Trophoblast cell (in vitro differentiated cells and primary cell): ENCODE measurements around the gene PDGFD.

Experiments
- DNase-seq, 2 donors: peaks; one replicate each; pipeline ENCODE4 v3.0.0-alpha.2; 2016
- H2AFZ ChIP-seq: 2 replicates; pipeline ENCODE4 v1.6.1; 2013; ENCODE audit warnings: low read length, moderate library complexity, mild to moderate bottlenecking; ENCODE audit not compliant: insufficient read depth, poor library complexity
- H2AK5ac ChIP-seq: 2 replicates; pipeline ENCODE4 v1.6.1; 2013; ENCODE audit warnings: mild to moderate bottlenecking, low read length
- H2BK120ac ChIP-seq: 2 replicates; pipeline ENCODE4 v1.6.1; 2013; ENCODE audit warnings: low read length, mild to moderate bottlenecking, moderate library complexity; ENCODE audit not compliant: insufficient read depth, poor library complexity
- H2BK12ac ChIP-seq: 2 replicates; pipeline ENCODE4 v1.6.1; 2013; ENCODE audit warnings: mild to moderate bottlenecking, low read length, moderate library complexity
- H2BK5ac ChIP-seq: 2 replicates; pipeline ENCODE4 v1.6.1; 2013; ENCODE audit warnings: low read length, low read depth, moderate library complexity, mild to moderate bottlenecking; ENCODE audit not compliant: poor library complexity
- H3K14ac ChIP-seq: 2 replicates; pipeline ENCODE4 v1.6.1; 2013; ENCODE audit warnings: mild to moderate bottlenecking, low read length
- H3K18ac ChIP-seq: 2 replicates; pipeline ENCODE4 v1.6.1; 2013; ENCODE audit warnings: mild to moderate bottlenecking, low read length
- H3K23ac ChIP-seq: 2 replicates; pipeline ENCODE4 v1.6.1; 2013; ENCODE audit warnings: low read length
- H3K27ac ChIP-seq: 2 replicates; pipeline ENCODE4 v1.5.1; 2013; ENCODE audit warnings: low read depth, mild to moderate bottlenecking, inconsistent platforms, low read length, moderate library complexity
- H3K27me3 ChIP-seq: 2 replicates; pipeline ENCODE4 v1.6.1; 2013; ENCODE audit warnings: inconsistent platforms, mild to moderate bottlenecking, low read length, moderate library complexity; ENCODE audit not compliant: insufficient read depth
- H3K36me3 ChIP-seq, 2 experiments: 1 replicate in 1 of 2; 2 replicates in 1 of 2; pipeline ENCODE4 v1.6.1; 2013; ENCODE audit warnings: low read length in 2 of 2, mild to moderate bottlenecking in 2 of 2, moderate library complexity in 1 of 2; ENCODE audit not compliant: insufficient read depth in 2 of 2, control insufficient read depth in 1 of 2
- H3K4ac ChIP-seq: 2 replicates; pipeline ENCODE4 v1.6.1; 2013; ENCODE audit warnings: low read depth, mild to moderate bottlenecking, low read length, moderate library complexity
- H3K4me1 ChIP-seq, 2 experiments: 1 replicate in 1 of 2; 2 replicates in 1 of 2; pipeline ENCODE4 v1.6.1; 2013; ENCODE audit warnings: low read length in 2 of 2, mild to moderate bottlenecking in 2 of 2, moderate library complexity in 1 of 2; ENCODE audit not compliant: insufficient read depth in 2 of 2, control insufficient read depth in 1 of 2
- H3K4me2 ChIP-seq: 2 replicates; pipeline ENCODE4 v1.6.1; 2013; ENCODE audit warnings: inconsistent platforms, mild to moderate bottlenecking, low read length, moderate library complexity
- H3K4me3 ChIP-seq: 2 replicates; pipeline ENCODE4 v1.5.1; 2013; ENCODE audit warnings: mild to moderate bottlenecking, low read depth, low read length, inconsistent platforms
- H3K79me1 ChIP-seq: one replicate; pipeline ENCODE4 v1.6.1; 2013; ENCODE audit warnings: low read length
- H3K79me2 ChIP-seq: 2 replicates; pipeline ENCODE4 v1.6.1; 2013; ENCODE audit warnings: low read length, mild to moderate bottlenecking; ENCODE audit not compliant: control insufficient read depth, insufficient read depth, poor library complexity
- H3K9ac ChIP-seq: 2 replicates; pipeline ENCODE4 v1.6.1; 2013; ENCODE audit warnings: mild to moderate bottlenecking, low read length
- H3K9me3 ChIP-seq: 2 replicates; pipeline ENCODE4 v1.6.1; 2013; ENCODE audit warnings: low read depth, mild to moderate bottlenecking, control low read depth, inconsistent platforms, low read length; ENCODE audit not compliant: insufficient read depth
- H4K12ac ChIP-seq: 2 replicates; pipeline ENCODE4 v1.6.1; 2013; ENCODE audit warnings: low read depth, mild to moderate bottlenecking, low read length, moderate library complexity
- H4K8ac ChIP-seq: 2 replicates; pipeline ENCODE4 v1.6.1; 2013; ENCODE audit warnings: low read depth, mild to moderate bottlenecking, low read length, moderate library complexity
- H4K91ac ChIP-seq: one replicate; pipeline ENCODE4 v1.6.1; 2013; ENCODE audit warnings: low read depth, mild to moderate bottlenecking, low read length, moderate library complexity
- WGBS: extraction: QIAGEN DNeasy Blood & Tissue Kit; methylation state at CpG from one replicate; pipeline ENCODE4 v1.1.7; 2013; ENCODE audit warnings: missing lambda C conversion rate; ENCODE audit not compliant: insufficient read length, insufficient coverage; ENCODE audit errors: extremely low coverage; 5-methylcytosine and 5-hydroxymethylcytosine counted together

The PDGFD gene

GRCh38 chr11:103948187-103948763 is 215.7 kb downstream of the PDGFD start:
- Histone ChIP-seq H3K4ac (no peak overlapping the region), H3K14ac (no peak overlapping the region), H2AK5ac (no peak overlapping the region), H4K12ac (no peak overlapping the region), H2AFZ (no peak overlapping the region), H3K9ac (no peak overlapping the region), H3K27ac (no peak overlapping the region), H2BK120ac (no peak overlapping the region), H3K4me3 (no peak overlapping the region), H3K79me1 (no peaks in the 10 kb centered on the region), H3K4me1 (no peaks in the 10 kb centered on the region), H4K8ac (no peak overlapping the region), H2BK5ac (no peak overlapping the region), H3K9me3 (no peaks in the 10 kb centered on the region), H4K91ac (no peak overlapping the region), H3K4me2 (no peak overlapping the region), H3K23ac (no peak overlapping the region), H3K79me2 (no peaks in the 10 kb centered on the region), H3K18ac (no peak overlapping the region), H2BK12ac (no peak overlapping the region), H3K36me3 (no peaks in the 10 kb centered on the region), H3K27me3 (no peaks in the 10 kb centered on the region)
- no peak for DNase-seq
- no CpG with 5 or more reads among the region's 2 CpGs for WGBS

- Histone ChIP-seq H3K27ac (no peak overlapping the region), H2AK5ac (no peak overlapping the region), H2BK12ac (no peak overlapping the region), H3K36me3 (no peaks in the 10 kb centered on the region), H4K12ac (no peak overlapping the region), H3K9ac (no peak overlapping the region), H3K4me3 (no peak overlapping the region), H3K14ac (no peak overlapping the region), H3K79me2 (no peaks in the 10 kb centered on the region), H3K79me1 (no peaks in the 10 kb centered on the region), H2AFZ (no peak overlapping the region), H3K23ac (no peak overlapping the region), H3K4me2 (no peak overlapping the region), H4K8ac (no peak overlapping the region), H4K91ac (no peak overlapping the region), H3K4me1 (no peaks in the 10 kb centered on the region), H3K27me3 (no peaks in the 10 kb centered on the region), H3K9me3 (no peaks in the 10 kb centered on the region), H3K18ac (no peak overlapping the region), H2BK120ac (no peak overlapping the region), H3K4ac (no peak overlapping the region), H2BK5ac (no peak overlapping the region)
- DNase-seq: peak in 1 of 2 donors; percentile 18
- no CpG with 5 or more reads among the region's 2 CpGs for WGBS
Observed at GRCh38 chr11:103947546-103947919, 216.4 kb downstream of the PDGFD start.

- H3K9me3 ChIP-seq: no peaks in the 10 kb centered on the region
- H4K8ac ChIP-seq: no peak overlapping the region
- H3K14ac ChIP-seq: no peak overlapping the region
- H2AFZ ChIP-seq: no peak overlapping the region
- WGBS: no CpG with 5 or more reads among the region's 3 CpGs
- no peaks in the 10 kb centered on the region for H3K4me1 ChIP-seq
- no peak overlapping the region for H3K18ac ChIP-seq
- no peaks in the 10 kb centered on the region for H3K79me1 ChIP-seq
- H2BK120ac ChIP-seq: no peak overlapping the region
- H3K9ac ChIP-seq: no peak overlapping the region
- H4K12ac ChIP-seq: no peak overlapping the region
- no peaks in the 10 kb centered on the region for H3K79me2 ChIP-seq
- H3K27me3 ChIP-seq: no peaks in the 10 kb centered on the region
- H2AK5ac ChIP-seq: no peak overlapping the region
- no peak overlapping the region for H3K27ac ChIP-seq
- peak in 1 of 2 donors; percentile 5 for DNase-seq
- no peaks in the 10 kb centered on the region for H3K36me3 ChIP-seq
- no peak overlapping the region for H3K4me2 ChIP-seq
- H3K23ac ChIP-seq: no peak overlapping the region
- H3K4me3 ChIP-seq: no peak overlapping the region
- H4K91ac ChIP-seq: no peak overlapping the region
- no peak overlapping the region for H2BK5ac ChIP-seq
- H3K4ac ChIP-seq: no peak overlapping the region
- no peak overlapping the region for H2BK12ac ChIP-seq
Observed at GRCh38 chr11:103946793-103947545, 217.0 kb downstream of the PDGFD start.

- Histone ChIP-seq H3K18ac (no peak overlapping the region), H3K9ac (no peak overlapping the region)
- no CpG with 5 or more reads among the region's 1 CpG for WGBS
Observed at GRCh38 chr11:103944251-103944940, 219.6 kb downstream of the PDGFD start.

More at GRCh38 chr11:103944251-103944940, 219.6 kb downstream of the PDGFD start:
- no peak overlapping the region for H3K27ac ChIP-seq
- no peak overlapping the region for H4K8ac ChIP-seq
- no peaks in the 10 kb centered on the region for H3K4me1 ChIP-seq
- H3K36me3 ChIP-seq: no peaks in the 10 kb centered on the region
- no peaks in the 10 kb centered on the region for H3K9me3 ChIP-seq
- no peaks in the 10 kb centered on the region for H3K27me3 ChIP-seq
- H3K79me1 ChIP-seq: no peaks in the 10 kb centered on the region
- no peak overlapping the region for H4K91ac ChIP-seq
- H2AK5ac ChIP-seq: no peak overlapping the region
- no peak overlapping the region for H3K4me3 ChIP-seq
- H2AFZ ChIP-seq: no peak overlapping the region
- no peak for DNase-seq
- no peak overlapping the region for H3K14ac ChIP-seq
- no peak overlapping the region for H3K23ac ChIP-seq
- no peak overlapping the region for H3K4me2 ChIP-seq
- no peaks in the 10 kb centered on the region for H3K79me2 ChIP-seq
- H2BK120ac ChIP-seq: no peak overlapping the region
- no peak overlapping the region for H2BK12ac ChIP-seq
- no peak overlapping the region for H3K4ac ChIP-seq
- no peak overlapping the region for H2BK5ac ChIP-seq
- no peak overlapping the region for H4K12ac ChIP-seq
